ENCODE measurements around the gene DDX20.
"Not testable (repeated sequence)": the region's sequence is repeated elsewhere in the genome, so short reads cannot be mapped to it uniquely, and the experiment has no call there.

Gene DDX20

GRCh38 chr1:111733183-111733991 lies 22.3 kb upstream of the DDX20 start:
- peak; percentile 86 for DNase-seq

DNA sequence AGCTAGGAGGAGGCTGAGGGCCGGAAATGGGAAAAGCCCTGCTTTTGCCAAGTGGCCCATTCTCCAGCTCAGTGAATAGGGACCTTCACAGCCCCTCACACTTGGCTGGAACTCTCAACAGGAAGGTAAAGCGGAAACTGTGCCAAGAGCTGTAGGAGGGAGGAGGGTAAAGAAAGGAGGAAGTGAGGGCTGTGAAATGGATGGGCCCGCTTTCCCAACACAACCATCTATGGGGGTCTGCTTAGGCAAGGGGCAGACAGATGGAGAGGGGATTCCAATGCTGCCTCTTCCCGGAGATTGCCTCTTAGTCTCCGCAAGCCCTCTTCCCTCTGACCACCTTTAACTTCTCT lies 21.7 kb upstream of the DDX20 start:
- no peak for DNase-seq

DNA sequence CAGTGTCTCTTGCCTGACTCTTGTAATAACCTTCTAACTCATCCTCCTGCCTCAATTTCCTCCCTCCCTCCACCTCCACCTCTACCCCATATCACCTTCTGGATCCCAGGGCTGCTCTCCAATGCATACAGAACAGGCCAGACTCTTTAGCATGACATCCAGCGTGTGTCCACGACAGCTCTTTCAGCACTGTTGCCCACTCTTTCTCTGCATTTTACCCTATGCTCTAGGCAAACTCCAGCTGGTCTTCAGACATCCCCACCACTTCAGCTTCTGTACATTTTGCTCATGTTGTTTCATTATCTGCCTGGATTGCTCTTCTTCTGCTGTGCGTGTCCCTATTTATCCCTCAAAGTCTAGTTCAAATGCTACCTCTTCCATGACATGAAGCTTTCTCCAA lies 21.3 kb upstream of the DDX20 start:
- DNase-seq: no peak

GRCh38 chr1:111734856-111735255 lies 20.8 kb upstream of the DDX20 start:
- DNase-seq: no peak

GRCh38 chr1:111735321-111735720 lies 20.4 kb upstream of the DDX20 start:
- DNase-seq: peak; percentile 57

DNA sequence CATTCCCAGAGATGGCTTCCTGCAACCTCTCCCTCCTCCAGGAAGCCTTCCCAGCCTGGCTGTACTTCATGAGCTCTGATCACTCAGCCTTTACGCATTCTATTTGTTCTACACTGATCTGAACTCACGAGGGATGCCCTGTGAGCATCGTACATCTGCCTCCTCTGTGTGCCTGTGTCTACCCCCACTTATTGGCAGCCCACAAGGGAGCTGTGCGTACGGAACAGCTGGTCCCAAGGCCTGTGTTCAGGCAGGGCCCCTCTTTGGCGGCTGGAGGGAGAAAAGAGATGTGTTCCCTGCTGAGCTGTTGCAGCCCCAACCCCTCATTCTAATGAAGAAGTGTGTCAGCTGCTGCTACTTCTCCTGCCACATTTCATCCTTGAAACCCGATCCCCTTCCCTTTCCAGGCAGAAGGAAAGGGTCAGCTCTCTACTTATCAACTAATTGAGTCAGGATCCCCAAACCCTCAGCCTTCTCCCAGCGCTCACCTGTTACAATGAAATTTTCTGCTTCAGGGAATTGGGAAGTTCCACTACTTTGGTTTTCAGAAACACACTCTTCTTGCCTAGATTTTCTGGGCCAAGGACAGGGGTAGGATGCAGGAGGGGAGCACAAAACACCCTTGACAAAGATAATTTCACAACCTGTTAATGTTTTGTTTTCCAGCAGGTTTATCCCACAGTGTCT lies 19.7 kb upstream of the DDX20 start:
- no peak for DNase-seq

DNA sequence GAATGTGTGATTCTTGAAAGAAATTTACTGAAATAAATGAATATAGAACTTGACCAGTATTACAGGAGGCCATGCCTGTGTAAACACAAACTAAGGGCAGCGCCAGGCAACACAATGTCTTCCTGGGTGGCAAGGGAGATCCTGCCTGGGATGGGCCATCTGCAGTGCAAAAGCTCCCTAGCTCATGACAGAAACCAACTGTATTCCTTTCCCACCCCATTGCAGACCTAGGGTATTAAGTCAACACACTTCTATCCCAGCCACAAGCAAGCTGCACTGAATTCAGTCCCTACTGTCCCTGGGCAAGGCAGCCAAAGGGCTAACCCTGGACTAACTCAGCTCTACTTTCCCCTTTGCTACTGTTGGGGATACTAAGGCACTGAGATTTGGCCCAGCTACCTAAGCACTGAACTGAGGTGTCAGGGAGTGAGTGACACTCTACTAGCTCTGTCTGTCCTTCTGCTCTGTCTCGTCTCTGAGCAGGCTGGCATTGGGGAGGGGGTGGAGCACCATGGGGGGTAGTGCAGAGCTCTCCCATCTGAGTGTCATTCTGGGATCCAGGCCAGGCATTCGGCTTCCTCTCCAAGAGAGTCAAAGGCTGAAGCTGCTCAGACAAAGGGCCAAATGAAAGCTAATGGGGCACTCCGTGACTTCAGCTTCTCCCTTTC lies 19.0 kb upstream of the DDX20 start:
- DNase-seq: peak; percentile 78

- DNase-seq: peak; percentile 40
Observed at GRCh38 chr1:111737216-111738132, 18.2 kb upstream of the DDX20 start.

- no peak for DNase-seq
Observed at GRCh38 chr1:111738133-111738435, 17.6 kb upstream of the DDX20 start.

DNA sequence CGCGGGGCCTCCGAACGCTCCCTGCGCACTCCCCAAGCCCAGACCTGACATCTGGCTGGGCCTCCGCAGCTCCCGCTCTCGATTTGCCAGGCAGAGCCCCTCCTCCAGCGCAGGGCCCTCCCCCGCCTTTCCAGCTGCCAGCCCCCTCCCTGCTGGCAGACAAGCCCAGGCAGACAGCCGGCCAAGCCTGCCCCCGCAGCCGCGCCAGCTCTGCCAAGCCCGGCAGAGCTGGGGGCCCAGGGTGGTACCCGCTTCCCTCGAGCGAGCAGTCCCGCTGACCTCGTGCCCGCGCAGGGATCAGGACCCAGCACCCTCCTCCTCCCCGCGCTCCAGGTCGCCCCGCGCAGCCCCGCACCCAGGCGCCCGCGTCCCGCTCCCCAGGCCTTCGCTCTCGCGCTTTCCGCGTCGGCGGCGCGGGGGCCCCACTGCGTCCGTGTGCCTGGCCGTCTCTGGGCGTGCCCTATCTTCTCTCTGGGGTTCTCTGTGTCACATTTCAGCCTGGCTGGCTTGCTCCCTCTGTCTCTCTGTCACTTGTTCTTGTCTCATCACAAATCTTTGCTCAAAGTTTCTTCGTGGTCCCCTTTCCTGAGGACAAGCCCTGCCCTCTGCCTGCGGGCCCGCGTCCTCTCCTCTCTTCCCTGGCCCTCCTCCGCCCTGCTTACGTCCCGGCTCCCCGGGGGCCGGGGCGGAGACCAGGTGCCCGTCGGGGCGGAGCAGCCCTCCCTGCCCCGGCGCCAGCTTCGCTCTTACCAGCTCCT lies 17.1 kb upstream of the DDX20 start:
- DNase-seq: peak; percentile 57

- peak; percentile 88 for DNase-seq
Observed at GRCh38 chr1:111739194-111739924, 16.3 kb upstream of the DDX20 start, which contains the start of gene INKA2. Gene INKA2 (minus strand): TSS chr1:111739395. CDS start chr1:111739242, 153 bp downstream.

- peak; percentile 79 for DNase-seq
Observed at GRCh38 chr1:111739925-111740765, 15.6 kb upstream of the DDX20 start.

- not testable (repeated sequence) for DNase-seq
Observed at GRCh38 chr1:111742292-111742691, 13.4 kb upstream of the DDX20 start.

GRCh38 chr1:111742938-111743549 lies 12.7 kb upstream of the DDX20 start:
- DNase-seq: peak; percentile 80

GRCh38 chr1:111743679-111744101 lies 12.0 kb upstream of the DDX20 start:
- DNase-seq: peak; percentile 92

DNA sequence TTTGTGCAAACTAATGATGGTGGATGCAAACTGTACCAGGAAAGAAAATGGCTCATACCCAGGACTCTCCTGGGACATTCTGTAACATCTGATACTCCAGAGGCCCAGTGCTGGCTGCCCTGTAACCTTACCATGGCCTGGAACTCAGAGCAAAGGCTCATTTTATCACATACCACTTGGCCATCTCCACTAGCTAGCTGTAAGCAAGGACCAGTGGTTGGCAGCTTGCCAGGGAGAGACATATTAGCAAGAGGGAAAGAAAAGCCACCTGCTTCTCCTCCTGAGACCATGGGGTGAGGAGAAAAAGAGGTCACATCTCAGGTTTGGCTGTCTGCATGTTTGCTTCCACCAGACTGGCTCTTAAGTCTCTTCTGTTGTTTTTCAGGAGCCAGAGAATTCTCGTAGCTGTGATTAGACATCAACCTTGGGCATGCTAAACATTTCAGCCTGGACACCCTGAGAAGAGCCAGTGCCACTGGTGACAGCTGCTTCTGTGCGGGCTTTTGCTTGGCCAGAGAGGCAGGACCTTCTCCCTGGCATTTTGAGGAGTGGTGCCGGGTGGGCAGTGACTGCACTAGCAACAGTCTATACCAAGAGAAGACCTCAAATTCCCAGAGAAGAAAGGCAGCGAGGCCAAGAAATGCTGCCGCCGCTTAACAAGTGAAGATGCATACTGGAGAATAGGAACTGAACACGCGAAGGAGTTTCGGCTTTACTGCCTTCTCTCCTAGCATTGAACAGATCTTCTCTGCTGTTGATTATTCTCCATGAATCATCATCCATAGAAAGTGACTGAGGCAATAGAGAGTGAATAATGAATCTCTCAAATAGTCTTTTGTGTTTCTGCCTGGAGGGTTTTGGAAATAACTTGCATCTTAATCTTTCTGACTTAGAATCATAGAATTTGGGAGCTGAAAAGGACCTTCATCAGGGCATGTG lies 9.8 kb upstream of the DDX20 start:
- no peak for DNase-seq

DNA sequence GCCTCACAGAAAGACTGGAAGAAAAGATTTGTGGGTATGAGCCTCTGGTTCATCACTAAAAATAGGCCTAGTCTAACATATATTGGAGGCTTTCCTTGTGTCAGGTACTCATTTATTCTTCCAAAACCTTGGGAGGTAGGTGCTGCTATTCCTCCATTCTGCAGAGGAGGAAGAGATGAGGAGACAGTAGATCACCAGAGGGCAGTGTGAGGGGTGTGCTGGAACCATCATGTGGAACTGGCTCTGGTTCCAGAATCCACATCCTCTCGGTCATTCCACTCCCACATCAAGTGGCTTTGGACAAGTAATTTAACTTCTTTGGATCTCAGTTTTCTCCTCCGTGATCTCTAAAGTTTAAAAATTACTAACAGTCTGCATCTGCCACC lies 9.1 kb upstream of the DDX20 start:
- DNase-seq: no peak

DNA sequence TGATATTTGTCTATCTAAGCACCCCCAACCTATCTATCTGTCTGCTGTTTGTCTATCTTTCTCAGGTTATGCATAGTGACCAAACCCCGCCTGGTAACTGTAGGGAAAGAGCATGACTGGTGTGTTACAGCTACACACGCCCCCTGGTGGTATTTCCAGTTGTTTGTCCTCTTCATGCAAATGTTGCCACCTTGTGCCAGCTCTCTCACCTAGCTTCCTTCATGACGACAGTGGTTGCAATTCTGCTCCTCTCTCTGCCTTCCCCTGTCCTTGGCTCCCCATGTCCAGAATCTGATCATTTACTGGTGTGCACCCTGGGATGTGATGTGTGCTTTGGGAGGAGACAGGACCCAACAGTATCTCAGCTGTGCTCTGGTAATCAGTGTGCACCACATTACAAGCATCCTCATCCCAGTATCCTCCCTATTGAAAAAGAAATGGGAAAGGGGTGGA lies 8.4 kb upstream of the DDX20 start:
- peak; percentile 76 for DNase-seq

Measured in fibroblast of skin of scalp (primary cell).